Type B pancreatic cell (in vitro differentiated cells): Measurements from ENCODE around the gene TOMM20. TPM values are rescaled to one million over a fixed set of nuclear protein-coding genes. Genes with fewer than 3 reads are reported as not detected.
"Not testable (repeated sequence)": the region's sequence is repeated elsewhere in the genome, so short reads cannot be mapped to it uniquely, and the experiment has no call there.

Source experiments
- DNase-seq: peaks from one replicate; pipeline ENCODE4 v3.0.0; 2021; ENCODE audit warnings: mixed read lengths; ENCODE audit not compliant: unreplicated experiment; ENCODE audit errors: extremely low spot score
- H3K27ac Mint-ChIP-seq: 2 replicates; pipeline ENCODE4 v1.8.0; 2021; ENCODE audit warnings: mild to moderate bottlenecking, mixed read lengths
- H3K27me3 Mint-ChIP-seq: 2 replicates; pipeline ENCODE4 v1.8.0; 2021; ENCODE audit warnings: mixed read lengths
- H3K36me3 Mint-ChIP-seq: 2 replicates; pipeline ENCODE4 v1.8.0; 2021; ENCODE audit warnings: mixed read lengths
- H3K4me1 Mint-ChIP-seq: one replicate; pipeline ENCODE4 v1.8.0; 2021; ENCODE audit warnings: mixed read lengths; ENCODE audit not compliant: unreplicated experiment
- H3K4me3 Mint-ChIP-seq: 2 replicates; pipeline ENCODE4 v1.8.0; 2021; ENCODE audit warnings: mild to moderate bottlenecking, mixed read lengths
- H3K9me3 Mint-ChIP-seq: 2 replicates; pipeline ENCODE4 v1.8.0; 2021; ENCODE audit warnings: mixed read lengths
- total RNA-seq: library from RNA; stranded (reverse); gene quantifications from 2 replicates; pipeline ENCODE4 v1.2.1, GENCODE V29; 2021; ENCODE audit warnings: low replicate concordance
- TF ChIP-seq, protein P1 (sequence below): fragments of 200-600 bp; sonication (generic); conservative IDR thresholded peaks from 2 replicates; pipeline ENCODE4 v1.5.0; 2021; ENCODE audit warnings: antibody characterized with exemption, mild to moderate bottlenecking

TOMM20 gene
- total RNA-seq, 1 donor from 2014 or later, result 119 TPM

DNA sequence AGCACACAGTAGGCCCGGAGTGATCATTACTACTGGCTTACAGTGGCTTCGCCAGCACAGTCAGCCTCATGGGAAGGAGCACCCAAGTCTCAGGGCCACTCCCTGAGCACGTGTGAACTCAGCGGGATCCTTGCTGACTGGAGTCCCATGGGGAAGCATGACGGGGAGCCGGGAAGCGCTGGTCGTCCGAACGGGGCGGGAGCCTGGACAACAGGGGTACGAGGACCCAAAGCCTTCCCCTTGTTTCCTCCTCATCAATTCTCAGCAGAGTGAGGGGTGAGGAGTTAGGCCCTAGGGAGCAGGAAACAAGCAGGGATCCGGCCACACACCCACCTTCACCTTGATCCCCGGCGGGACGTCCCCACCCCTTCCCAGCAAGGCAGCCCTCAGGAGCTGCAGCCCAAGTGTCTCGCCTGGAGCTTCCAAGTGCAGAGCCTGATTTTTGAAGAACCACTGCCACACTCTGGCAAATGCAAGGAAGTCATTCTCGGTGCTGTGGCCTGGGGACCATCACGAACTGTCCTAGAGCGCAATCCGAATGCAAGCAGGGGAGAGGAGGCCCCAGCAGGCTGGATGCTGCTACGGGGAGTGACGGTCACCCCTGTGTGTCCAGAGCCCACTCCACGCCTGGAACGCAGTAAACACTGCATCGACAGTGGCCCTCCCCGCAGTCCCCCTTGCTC, 35.5 kb downstream of the TOMM20 start:
- Mint-ChIP-seq H3K9me3 (no peaks in the 10 kb centered on the region), H3K4me3 (peak overlapping the region; percentile 79), H3K27me3 (no peaks in the 10 kb centered on the region), H3K36me3 (no peaks in the 10 kb centered on the region), H3K4me1 (peaks cover 24% of the 10 kb centered on the region), H3K27ac (peak overlapping the region; percentile 58)
- no peak for DNase-seq
- TF ChIP-seq, protein P1, sequence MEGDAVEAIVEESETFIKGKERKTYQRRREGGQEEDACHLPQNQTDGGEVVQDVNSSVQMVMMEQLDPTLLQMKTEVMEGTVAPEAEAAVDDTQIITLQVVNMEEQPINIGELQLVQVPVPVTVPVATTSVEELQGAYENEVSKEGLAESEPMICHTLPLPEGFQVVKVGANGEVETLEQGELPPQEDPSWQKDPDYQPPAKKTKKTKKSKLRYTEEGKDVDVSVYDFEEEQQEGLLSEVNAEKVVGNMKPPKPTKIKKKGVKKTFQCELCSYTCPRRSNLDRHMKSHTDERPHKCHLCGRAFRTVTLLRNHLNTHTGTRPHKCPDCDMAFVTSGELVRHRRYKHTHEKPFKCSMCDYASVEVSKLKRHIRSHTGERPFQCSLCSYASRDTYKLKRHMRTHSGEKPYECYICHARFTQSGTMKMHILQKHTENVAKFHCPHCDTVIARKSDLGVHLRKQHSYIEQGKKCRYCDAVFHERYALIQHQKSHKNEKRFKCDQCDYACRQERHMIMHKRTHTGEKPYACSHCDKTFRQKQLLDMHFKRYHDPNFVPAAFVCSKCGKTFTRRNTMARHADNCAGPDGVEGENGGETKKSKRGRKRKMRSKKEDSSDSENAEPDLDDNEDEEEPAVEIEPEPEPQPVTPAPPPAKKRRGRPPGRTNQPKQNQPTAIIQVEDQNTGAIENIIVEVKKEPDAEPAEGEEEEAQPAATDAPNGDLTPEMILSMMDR, result no peak

DNA sequence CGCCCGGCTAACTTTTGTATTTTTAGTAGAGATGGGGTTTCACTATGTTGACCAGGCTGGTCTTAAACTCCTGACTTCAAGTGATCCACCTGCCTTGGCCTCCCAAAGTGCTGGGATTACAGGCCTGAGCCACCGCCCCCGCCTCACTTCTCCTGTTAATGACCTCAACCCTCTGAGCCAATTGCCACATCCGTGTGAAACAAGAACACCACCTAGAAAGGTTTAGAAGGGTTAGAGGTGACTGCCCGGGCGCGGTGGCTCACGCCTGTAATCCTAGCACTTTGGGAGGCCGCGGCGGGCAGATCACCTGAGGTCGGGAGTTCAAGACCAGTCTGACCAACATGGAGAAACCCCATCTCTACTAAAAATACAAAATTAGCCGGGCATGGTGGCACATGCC, 36.2 kb downstream of the TOMM20 start:
- not testable (repeated sequence) for H3K36me3 Mint-ChIP-seq, H3K4me3 Mint-ChIP-seq, H3K27me3 Mint-ChIP-seq, H3K9me3 Mint-ChIP-seq, DNase-seq, H3K27ac Mint-ChIP-seq
- peaks cover 24% of the 10 kb centered on the region for H3K4me1 Mint-ChIP-seq

DNA sequence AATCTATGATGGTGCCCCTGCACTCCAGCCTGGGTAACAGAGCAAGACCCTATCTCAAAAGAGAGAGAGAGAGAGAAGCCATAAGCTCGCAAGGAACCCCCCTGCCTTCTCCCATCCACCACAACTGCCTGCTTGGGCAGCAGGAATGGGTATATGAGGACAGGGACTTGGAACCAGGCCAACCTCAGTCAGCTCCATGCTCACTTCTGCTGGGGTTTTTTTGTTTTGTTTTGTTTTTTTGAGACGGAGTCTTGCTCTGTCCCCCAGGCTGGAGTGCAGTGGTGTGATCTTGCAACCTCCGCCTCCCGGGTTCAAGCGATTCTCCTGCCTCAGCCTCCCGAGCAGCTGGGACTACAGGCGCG, 36.6 kb downstream of the TOMM20 start:
- not testable (repeated sequence) for H3K9me3 Mint-ChIP-seq

DNA sequence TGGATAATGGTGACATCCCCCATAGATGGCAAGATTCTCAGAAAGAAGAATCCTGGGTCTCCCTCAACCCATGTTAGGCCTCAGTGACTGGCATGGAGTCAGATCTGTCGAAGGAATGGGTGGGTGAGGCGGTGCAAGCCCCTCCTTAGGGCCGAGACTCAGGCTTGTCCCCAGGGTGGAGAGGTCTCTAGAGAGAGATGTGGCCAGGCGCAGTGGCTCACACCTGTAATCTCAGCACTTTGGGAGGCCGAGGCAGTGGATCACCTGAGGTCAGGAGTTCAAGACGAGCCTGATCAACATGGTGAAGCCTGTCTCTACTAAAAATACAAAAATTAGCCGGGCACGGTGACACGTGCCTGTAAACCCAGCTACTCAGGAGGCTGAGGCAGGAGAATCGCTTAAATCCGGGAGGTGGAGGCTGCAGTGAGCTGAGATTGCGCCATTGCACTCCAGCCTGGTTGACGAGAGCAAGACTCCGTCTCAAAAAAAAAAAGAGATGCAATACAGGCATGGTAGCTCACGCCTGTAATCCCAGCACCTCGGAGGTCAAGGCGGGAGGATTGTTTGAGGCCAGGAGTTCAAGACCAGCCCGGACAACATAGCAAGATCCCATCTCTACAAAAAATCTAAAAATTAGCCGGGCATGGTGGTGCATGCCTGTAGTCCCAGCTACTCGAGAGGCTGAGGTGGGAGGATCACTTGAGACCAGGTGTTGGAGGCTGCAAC, 37.2 kb downstream of the TOMM20 start:
- H3K36me3 Mint-ChIP-seq, DNase-seq, H3K27ac Mint-ChIP-seq, H3K4me3 Mint-ChIP-seq, H3K27me3 Mint-ChIP-seq, H3K9me3 Mint-ChIP-seq: not testable (repeated sequence)
- H3K4me1 Mint-ChIP-seq, result peaks cover 24% of the 10 kb centered on the region

More for the DNA sequence above, 36.6 kb downstream of the TOMM20 start:
- not testable (repeated sequence) for DNase-seq, H3K4me3 Mint-ChIP-seq, H3K36me3 Mint-ChIP-seq, H3K27ac Mint-ChIP-seq, H3K27me3 Mint-ChIP-seq
- peaks cover 24% of the 10 kb centered on the region for H3K4me1 Mint-ChIP-seq

DNA sequence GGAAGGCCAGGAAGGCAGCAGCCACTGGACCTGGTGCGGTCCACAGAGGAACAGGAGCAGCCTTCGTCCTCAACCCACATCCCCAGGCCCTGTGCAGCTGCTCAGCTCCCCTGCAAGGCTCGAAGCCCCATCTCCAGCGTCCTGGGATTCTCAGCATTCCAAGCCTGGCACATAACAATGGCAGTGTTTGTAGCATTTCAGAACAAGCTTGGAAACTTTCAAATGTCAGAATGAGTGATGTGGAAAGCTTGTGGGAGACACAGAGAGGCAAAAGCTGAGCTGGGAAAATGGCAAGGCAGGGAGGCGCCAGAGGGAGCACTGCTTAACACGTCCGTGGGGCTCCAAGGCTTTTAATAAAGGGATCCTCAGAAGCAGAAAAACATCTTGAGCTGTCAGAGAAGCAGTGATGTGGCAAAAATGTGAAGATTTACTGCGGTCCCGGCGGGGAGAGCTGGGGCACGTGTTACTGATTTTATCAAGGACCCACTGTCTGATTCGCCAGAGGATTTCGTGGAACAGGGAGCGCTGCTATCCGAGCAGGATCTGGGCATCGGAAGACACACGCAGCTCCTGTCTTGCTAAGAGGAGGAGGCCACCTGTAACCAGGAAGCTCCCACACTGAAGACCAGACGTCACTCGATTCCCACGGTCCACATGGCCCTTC, 38.1 kb downstream of the TOMM20 start:
- no peak for DNase-seq
- no peaks in the 10 kb centered on the region for H3K27me3 Mint-ChIP-seq
- no peaks in the 10 kb centered on the region for H3K9me3 Mint-ChIP-seq
- peaks cover 24% of the 10 kb centered on the region for H3K4me1 Mint-ChIP-seq
- H3K4me3 Mint-ChIP-seq, result peak overlapping the region; percentile 48
- H3K27ac Mint-ChIP-seq, result peak overlapping the region; percentile 70
- H3K36me3 Mint-ChIP-seq, result no peaks in the 10 kb centered on the region
- TF ChIP-seq, protein P1, result no peak

DNA sequence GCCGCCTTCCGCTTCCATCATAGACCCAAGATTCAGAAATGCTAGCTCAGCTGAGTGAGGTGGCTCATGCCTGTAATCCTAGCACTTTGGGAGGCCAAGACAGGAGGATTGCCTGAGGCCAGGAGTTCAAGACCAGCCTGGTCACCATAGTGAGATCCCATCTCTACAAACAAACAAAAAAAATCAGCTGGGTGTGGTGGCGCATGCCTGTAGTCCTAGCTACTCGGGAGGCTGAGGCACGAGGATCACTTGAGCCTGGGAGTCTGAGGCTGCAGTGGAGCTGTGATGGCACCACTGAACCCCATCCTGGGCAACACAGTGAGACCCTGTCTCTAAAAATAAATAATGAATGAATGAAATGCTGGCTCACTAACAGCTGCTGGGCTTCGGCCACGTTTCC, 39.7 kb downstream of the TOMM20 start:
- H3K36me3 Mint-ChIP-seq, result no peaks in the 10 kb centered on the region
- H3K27ac Mint-ChIP-seq, result no peak overlapping the region
- no peaks in the 10 kb centered on the region for H3K27me3 Mint-ChIP-seq
- no peak for DNase-seq
- peaks cover 24% of the 10 kb centered on the region for H3K4me1 Mint-ChIP-seq
- no peak overlapping the region for H3K4me3 Mint-ChIP-seq
- TF ChIP-seq, protein P1, result no peak
- no peaks in the 10 kb centered on the region for H3K9me3 Mint-ChIP-seq

DNA sequence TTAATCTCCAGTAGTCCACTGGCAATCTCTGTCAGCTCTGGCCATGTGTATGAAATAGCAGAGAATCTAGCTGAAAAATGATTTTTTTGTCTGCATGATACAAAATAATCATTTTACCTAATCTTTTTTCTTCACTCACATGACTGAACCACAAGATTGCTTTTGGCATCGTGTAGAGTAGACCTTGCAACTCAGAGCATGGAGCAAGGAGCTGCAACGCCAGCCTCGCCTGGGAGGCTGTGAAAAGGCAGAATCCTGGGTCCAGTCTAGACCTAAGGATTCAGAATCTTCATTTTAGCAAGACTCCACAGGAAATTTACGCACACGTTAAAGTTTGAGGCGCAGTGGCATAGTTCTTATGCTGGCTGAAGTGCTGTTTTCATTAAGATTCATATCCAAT, 40.2 kb downstream of the TOMM20 start:
- no peaks in the 10 kb centered on the region for H3K9me3 Mint-ChIP-seq
- H3K4me3 Mint-ChIP-seq, result no peak overlapping the region
- TF ChIP-seq, protein P1, result no peak
- no peaks in the 10 kb centered on the region for H3K36me3 Mint-ChIP-seq
- no peak for DNase-seq
- no peak overlapping the region for H3K27ac Mint-ChIP-seq
- H3K4me1 Mint-ChIP-seq, result peaks cover 24% of the 10 kb centered on the region
- no peaks in the 10 kb centered on the region for H3K27me3 Mint-ChIP-seq
